ENCODE data around the gene PPP1R14B.

- TF ChIP-seq, protein P1, sequence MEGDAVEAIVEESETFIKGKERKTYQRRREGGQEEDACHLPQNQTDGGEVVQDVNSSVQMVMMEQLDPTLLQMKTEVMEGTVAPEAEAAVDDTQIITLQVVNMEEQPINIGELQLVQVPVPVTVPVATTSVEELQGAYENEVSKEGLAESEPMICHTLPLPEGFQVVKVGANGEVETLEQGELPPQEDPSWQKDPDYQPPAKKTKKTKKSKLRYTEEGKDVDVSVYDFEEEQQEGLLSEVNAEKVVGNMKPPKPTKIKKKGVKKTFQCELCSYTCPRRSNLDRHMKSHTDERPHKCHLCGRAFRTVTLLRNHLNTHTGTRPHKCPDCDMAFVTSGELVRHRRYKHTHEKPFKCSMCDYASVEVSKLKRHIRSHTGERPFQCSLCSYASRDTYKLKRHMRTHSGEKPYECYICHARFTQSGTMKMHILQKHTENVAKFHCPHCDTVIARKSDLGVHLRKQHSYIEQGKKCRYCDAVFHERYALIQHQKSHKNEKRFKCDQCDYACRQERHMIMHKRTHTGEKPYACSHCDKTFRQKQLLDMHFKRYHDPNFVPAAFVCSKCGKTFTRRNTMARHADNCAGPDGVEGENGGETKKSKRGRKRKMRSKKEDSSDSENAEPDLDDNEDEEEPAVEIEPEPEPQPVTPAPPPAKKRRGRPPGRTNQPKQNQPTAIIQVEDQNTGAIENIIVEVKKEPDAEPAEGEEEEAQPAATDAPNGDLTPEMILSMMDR (IDR thresholded peaks at IDR 0.05), result no peak
- TF ChIP-seq POLR2A (IDR thresholded peaks at IDR 0.05), result no peak
Observed at GRCh38 chr11:64202992-64203391, 43.8 kb downstream of the PPP1R14B start.

Measured in Peyer's patch (tissue), 4 donors.